ENCODE measurements around the gene P2RX5.

GRCh38 chr17:3727041-3727440 lies 31.1 kb upstream of the P2RX5 start:
- no peak for TF ChIP-seq CTCF (IDR thresholded peaks at IDR 0.05)
- no peak for TF ChIP-seq POLR2A (IDR thresholded peaks at IDR 0.05)

All from ovary (tissue), 3 donors.